ENCODE data around the gene POLD3.

POLD3 gene

DNA sequence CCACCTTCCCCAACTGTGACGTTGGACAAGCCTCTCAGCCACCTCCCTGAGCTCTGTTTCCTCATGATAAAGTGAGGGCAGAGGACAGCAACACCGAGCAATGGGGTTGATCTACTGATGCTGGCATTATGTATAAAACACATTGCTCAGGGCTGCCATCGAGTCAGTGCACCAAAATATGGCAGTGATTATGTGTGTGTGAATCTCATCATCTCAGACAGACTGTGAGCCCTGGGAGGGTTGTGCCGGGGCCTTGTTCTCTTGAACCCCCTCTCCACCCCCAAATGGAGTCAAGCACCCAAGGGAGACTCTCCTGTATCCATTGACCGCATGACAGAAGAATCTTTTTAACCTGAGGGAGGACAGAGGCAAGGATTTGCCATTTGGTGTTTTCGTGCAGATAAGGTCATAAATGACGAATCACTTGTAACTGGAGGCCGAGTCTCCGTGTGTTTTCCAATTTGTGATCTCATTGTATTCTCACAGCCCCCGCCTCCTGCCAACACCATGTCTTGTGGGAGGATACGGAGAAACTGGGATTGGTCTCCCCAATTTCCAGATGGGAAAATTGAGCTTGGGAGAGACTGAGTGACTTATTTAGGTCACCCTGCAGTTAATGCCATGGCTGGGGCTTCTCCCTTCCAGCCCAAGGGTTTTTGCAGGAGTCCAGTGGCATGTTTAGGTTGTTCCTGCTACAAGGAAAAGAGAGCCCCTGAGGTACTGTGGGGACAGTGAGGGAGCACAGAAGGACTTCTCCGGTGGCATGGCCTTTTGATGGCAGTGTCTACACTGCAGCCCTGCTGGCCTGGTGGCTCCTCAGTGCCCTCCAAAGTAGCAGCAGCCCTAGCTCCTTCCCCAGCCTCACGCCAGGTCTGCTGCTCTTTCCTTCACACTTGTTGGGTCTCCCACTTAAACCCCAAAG, 86.5 kb downstream of the POLD3 start:
- Histone ChIP-seq H3K27me3 (ENCODE audit: low read depth, low read length) (no peaks in the 10 kb centered on the region), H3K4me1 (ENCODE audit: low read length) (no peaks in the 10 kb centered on the region), H3K79me2 (ENCODE audit: low read length) (no peaks in the 10 kb centered on the region), H3K4me2 (ENCODE audit: low read length) (no peak overlapping the region), H3K4me3 (ENCODE audit: low read length) (no peak overlapping the region), H3K27ac (ENCODE audit: low read length) (no peak overlapping the region), H2AFZ (ENCODE audit: low read depth, low read length) (no peak overlapping the region), H3K36me3 (replicated peaks; ENCODE audit: low read depth, low read length) (peaks cover 1% of the 10 kb centered on the region), H3K9me3 (ENCODE audit: insufficient read depth, low read length) (no peaks in the 10 kb centered on the region), H4K20me1 (ENCODE audit: insufficient read depth, low read length) (no peaks in the 10 kb centered on the region), H3K9ac (ENCODE audit: low read length) (no peak overlapping the region)
- TF ChIP-seq, protein P1, sequence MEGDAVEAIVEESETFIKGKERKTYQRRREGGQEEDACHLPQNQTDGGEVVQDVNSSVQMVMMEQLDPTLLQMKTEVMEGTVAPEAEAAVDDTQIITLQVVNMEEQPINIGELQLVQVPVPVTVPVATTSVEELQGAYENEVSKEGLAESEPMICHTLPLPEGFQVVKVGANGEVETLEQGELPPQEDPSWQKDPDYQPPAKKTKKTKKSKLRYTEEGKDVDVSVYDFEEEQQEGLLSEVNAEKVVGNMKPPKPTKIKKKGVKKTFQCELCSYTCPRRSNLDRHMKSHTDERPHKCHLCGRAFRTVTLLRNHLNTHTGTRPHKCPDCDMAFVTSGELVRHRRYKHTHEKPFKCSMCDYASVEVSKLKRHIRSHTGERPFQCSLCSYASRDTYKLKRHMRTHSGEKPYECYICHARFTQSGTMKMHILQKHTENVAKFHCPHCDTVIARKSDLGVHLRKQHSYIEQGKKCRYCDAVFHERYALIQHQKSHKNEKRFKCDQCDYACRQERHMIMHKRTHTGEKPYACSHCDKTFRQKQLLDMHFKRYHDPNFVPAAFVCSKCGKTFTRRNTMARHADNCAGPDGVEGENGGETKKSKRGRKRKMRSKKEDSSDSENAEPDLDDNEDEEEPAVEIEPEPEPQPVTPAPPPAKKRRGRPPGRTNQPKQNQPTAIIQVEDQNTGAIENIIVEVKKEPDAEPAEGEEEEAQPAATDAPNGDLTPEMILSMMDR (IDR thresholded peaks at IDR 0.05; ENCODE audit: low read depth, low read length): no peak
- TF ChIP-seq EZH2phosphoT487 (IDR thresholded peaks at IDR 0.05; ENCODE audit: low read depth): no peak

DNA sequence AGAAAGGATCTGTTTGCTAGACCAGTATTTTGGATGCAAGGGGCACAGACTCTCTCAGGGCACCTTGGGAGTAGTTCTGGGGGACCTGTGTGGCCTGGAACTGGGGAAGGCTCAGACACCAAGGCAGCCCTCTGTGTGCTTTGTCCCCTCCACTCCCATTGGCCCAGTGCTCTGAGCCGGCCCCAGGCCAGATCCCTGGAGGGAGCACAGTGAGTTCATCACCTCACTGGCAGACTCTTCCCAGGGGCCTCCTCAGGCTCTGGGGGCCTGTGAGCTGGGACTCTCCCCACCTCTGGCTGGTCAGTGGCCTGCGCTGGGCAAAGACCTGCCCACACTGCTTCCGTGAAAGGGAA, 87.1 kb downstream of the POLD3 start:
- Histone ChIP-seq H4K20me1 (ENCODE audit: insufficient read depth, low read length) (no peaks in the 10 kb centered on the region), H3K36me3 (replicated peaks; ENCODE audit: low read depth, low read length) (no peaks in the 10 kb centered on the region), H3K9ac (ENCODE audit: low read length) (no peak overlapping the region), H2AFZ (ENCODE audit: low read depth, low read length) (no peak overlapping the region), H3K4me3 (ENCODE audit: low read length) (no peak overlapping the region), H3K79me2 (ENCODE audit: low read length) (no peaks in the 10 kb centered on the region), H3K9me3 (ENCODE audit: insufficient read depth, low read length) (no peaks in the 10 kb centered on the region), H3K4me2 (ENCODE audit: low read length) (no peak overlapping the region), H3K27me3 (ENCODE audit: low read depth, low read length) (no peaks in the 10 kb centered on the region), H3K27ac (ENCODE audit: low read length) (no peak overlapping the region), H3K4me1 (ENCODE audit: low read length) (no peaks in the 10 kb centered on the region)
- no peak for TF ChIP-seq EZH2phosphoT487 (IDR thresholded peaks at IDR 0.05; ENCODE audit: low read depth)
- TF ChIP-seq, protein P1 (IDR thresholded peaks at IDR 0.05; ENCODE audit: low read depth, low read length): no peak

DNA sequence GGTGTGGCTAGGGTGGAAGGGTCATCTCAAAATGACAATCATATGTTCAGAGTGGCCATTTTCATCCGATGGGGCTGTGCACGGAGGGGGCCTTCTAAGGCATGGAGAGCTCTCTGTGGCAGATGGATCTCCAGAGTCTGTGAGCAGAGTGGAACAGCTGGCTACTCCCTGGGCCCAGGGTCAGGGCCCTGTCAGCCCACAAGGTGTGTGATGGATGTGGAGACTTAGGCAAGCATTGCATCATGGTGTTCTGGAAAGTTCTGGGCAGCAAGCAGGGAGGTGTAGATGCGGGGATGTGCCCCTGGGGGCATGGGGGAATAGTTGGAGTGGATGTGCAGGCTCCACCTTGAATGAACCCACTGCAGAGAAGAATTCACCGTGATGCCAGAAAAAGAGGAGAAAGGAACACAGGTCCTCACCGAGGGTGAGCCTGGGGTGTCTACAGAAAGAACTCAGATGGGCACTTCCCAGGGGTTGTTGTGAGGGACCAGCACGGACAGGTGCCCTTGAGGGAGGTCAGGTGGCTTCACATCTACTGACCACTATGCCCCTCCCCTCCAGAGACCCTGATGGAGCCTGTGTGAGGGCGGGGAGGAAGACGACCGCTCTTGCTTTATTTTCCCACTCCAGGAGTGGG, 87.8 kb downstream of the POLD3 start:
- H3K9me3 ChIP-seq (ENCODE audit: insufficient read depth, low read length): no peaks in the 10 kb centered on the region
- no peaks in the 10 kb centered on the region for H4K20me1 ChIP-seq (ENCODE audit: insufficient read depth, low read length)
- no peaks in the 10 kb centered on the region for H3K27me3 ChIP-seq (ENCODE audit: low read depth, low read length)
- H3K27ac ChIP-seq (ENCODE audit: low read length): no peak overlapping the region
- no peak overlapping the region for H2AFZ ChIP-seq (ENCODE audit: low read depth, low read length)
- no peaks in the 10 kb centered on the region for H3K4me1 ChIP-seq (ENCODE audit: low read length)
- no peak overlapping the region for H3K9ac ChIP-seq (ENCODE audit: low read length)
- H3K4me2 ChIP-seq (ENCODE audit: low read length): no peak overlapping the region
- H3K79me2 ChIP-seq (ENCODE audit: low read length): no peaks in the 10 kb centered on the region
- TF ChIP-seq EZH2phosphoT487 (IDR thresholded peaks at IDR 0.05; ENCODE audit: low read depth): no peak
- TF ChIP-seq, protein P1 (IDR thresholded peaks at IDR 0.05; ENCODE audit: low read depth, low read length): no peak
- H3K36me3 ChIP-seq (replicated peaks; ENCODE audit: low read depth, low read length): no peaks in the 10 kb centered on the region
- no peak overlapping the region for H3K4me3 ChIP-seq (ENCODE audit: low read length)

DNA sequence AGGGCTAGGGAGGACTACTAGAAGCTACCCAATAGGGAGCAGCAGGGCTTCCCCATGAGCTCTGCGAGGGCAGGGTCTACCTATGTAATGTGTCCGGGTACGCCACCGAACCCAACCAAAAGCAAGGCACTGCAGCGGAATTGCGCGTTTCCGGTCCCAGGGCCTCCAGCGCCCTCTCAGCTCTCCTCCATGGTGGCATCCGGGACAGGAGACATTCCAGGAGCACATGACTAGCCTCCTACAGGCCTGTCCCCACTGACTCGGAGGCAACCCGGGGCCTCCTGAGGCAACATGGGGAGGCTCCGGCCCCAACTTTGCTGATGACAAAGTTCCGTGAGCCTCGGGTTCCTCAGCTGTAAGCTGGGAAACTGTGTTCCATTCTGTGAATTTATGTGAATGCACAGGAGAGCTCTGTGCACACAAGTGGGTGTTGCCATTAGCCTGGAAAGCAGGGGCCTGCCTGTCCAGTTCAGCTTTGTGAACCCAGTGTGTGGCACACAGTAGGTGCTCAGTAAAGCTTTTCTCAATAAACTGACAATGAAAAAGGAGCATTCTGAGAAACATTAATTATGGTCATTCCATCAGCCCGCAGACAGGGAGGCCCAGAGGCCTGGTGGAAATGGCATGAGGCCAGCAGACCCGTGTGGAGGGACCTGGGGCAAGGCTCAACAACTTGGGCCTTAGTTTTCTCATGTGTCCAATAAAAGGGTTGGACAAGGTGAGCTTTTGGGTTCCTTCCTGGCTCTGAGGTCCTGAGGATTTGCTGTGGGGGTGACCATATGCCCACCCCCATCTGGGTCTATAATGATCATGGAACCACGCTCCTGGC, 88.5 kb downstream of the POLD3 start:
- no peak overlapping the region for H3K9ac ChIP-seq (ENCODE audit: low read length)
- H3K27me3 ChIP-seq (ENCODE audit: low read depth, low read length): no peaks in the 10 kb centered on the region
- H4K20me1 ChIP-seq (ENCODE audit: insufficient read depth, low read length): no peaks in the 10 kb centered on the region
- peaks cover 6% of the 10 kb centered on the region for H3K4me1 ChIP-seq (ENCODE audit: low read length)
- no peak for TF ChIP-seq EZH2phosphoT487 (IDR thresholded peaks at IDR 0.05; ENCODE audit: low read depth)
- TF ChIP-seq, protein P1 (IDR thresholded peaks at IDR 0.05; ENCODE audit: low read depth, low read length): no peak
- H3K36me3 ChIP-seq (replicated peaks; ENCODE audit: low read depth, low read length): no peaks in the 10 kb centered on the region
- H3K4me2 ChIP-seq (ENCODE audit: low read length): no peak overlapping the region
- no peaks in the 10 kb centered on the region for H3K79me2 ChIP-seq (ENCODE audit: low read length)
- no peak overlapping the region for H2AFZ ChIP-seq (ENCODE audit: low read depth, low read length)
- no peak overlapping the region for H3K4me3 ChIP-seq (ENCODE audit: low read length)
- no peaks in the 10 kb centered on the region for H3K9me3 ChIP-seq (ENCODE audit: insufficient read depth, low read length)
- no peak overlapping the region for H3K27ac ChIP-seq (ENCODE audit: low read length)
